Neural progenitor cell (in vitro differentiated cells): ENCODE results near the gene KNOP1.

Experiments
- EZH2 ChIP-seq: fragments of 200-600 bp; sonication (generic); IDR thresholded peaks from 2 replicates; pipeline ENCODE4 v1.6.1; 2017; ENCODE audit warnings: antibody characterized with exemption, mild to moderate bottlenecking, moderate library complexity
- TF ChIP-seq, protein P1 (sequence below): fragments of 200-600 bp; sonication (generic); IDR thresholded peaks from 2 replicates; pipeline ENCODE4 v1.5.1; 2017; ENCODE audit warnings: antibody characterized with exemption, mild to moderate bottlenecking

DNA sequence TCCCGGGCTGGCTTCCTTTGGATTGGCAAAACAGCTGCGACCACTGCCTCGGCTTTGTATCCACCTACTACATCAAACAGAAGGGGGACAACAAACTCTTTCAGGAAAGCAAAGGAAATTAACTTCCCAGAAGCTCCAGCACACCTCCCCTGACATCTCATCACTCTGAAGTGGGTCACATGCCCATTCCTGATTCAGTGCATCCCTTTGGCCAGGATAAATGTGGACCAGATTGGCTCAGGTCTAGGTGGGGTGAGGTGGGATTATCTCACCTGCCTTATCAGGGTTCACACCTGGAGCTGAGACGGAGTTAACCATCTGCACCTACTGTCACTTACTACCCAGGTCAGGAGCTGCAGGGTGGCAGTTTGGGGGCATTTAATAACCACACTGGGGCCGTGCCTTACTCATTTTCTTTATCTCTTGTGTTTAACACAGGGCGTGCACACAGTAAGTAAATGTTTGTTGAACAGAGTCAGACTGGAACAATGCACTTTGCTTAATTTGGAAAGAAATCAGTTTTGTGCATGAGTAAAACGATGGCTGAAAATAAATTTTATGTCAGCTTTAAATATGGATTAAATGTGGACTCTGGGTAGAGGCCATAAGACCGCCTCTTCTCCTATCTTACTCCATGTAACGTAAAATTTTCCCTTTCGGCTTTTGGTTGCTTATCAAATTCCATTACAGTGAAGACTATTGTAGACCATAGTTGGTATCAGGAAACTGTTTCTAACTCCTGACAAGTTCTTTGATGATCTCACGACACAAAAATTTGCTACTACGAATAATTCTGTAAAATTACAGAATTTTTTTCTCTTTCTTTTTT, 36.0 kb upstream of the KNOP1 start:
- TF ChIP-seq, protein P1, sequence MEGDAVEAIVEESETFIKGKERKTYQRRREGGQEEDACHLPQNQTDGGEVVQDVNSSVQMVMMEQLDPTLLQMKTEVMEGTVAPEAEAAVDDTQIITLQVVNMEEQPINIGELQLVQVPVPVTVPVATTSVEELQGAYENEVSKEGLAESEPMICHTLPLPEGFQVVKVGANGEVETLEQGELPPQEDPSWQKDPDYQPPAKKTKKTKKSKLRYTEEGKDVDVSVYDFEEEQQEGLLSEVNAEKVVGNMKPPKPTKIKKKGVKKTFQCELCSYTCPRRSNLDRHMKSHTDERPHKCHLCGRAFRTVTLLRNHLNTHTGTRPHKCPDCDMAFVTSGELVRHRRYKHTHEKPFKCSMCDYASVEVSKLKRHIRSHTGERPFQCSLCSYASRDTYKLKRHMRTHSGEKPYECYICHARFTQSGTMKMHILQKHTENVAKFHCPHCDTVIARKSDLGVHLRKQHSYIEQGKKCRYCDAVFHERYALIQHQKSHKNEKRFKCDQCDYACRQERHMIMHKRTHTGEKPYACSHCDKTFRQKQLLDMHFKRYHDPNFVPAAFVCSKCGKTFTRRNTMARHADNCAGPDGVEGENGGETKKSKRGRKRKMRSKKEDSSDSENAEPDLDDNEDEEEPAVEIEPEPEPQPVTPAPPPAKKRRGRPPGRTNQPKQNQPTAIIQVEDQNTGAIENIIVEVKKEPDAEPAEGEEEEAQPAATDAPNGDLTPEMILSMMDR: no peak
- no peak for TF ChIP-seq EZH2
